ENCODE results near the gene SULT1E1. TPM values are rescaled to one million over a fixed set of nuclear protein-coding genes. Genes with fewer than 3 reads are reported as not detected.

The SULT1E1 gene, protein sequence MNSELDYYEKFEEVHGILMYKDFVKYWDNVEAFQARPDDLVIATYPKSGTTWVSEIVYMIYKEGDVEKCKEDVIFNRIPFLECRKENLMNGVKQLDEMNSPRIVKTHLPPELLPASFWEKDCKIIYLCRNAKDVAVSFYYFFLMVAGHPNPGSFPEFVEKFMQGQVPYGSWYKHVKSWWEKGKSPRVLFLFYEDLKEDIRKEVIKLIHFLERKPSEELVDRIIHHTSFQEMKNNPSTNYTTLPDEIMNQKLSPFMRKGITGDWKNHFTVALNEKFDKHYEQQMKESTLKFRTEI
- total RNA-seq, result 100 to 1,000 TPM in 1 of 4 donors, not detected in 3; 539 TPM

DNA sequence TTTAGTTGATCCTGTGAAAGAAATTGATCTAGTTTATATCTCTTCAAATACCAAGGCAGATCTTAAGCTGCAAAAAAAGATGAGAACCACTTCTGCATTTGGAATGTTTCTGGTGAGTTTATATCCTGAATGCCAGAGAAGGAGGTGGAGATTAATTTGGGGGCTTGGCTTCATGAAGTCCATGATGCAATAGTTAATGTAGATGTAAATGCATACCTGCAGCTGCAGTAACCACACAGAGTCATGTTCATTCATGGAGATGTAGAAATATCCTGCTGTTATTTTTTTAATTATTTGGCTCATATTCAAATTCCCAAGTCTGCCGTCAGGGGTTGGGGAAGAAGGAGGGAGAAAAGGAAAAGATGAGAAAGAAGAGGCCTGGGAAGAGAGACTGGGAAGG lies at the start of gene SULT1E1:
TSS of gene SULT1E1 (minus strand) at position 94 of the 400 bp plus-strand sequence. CDS start 2,501 bp downstream, outside the sequence.
- H3K4me1 ChIP-seq, result no peaks in the 10 kb centered on the region
- no peak within 1 kb of the TSS for H3K4me3 ChIP-seq
- peaks cover 0 to 4% of the 10 kb centered on the region in 2 donors for H3K27me3 ChIP-seq
- DNase-seq, result no peak
- TF ChIP-seq, protein P1, sequence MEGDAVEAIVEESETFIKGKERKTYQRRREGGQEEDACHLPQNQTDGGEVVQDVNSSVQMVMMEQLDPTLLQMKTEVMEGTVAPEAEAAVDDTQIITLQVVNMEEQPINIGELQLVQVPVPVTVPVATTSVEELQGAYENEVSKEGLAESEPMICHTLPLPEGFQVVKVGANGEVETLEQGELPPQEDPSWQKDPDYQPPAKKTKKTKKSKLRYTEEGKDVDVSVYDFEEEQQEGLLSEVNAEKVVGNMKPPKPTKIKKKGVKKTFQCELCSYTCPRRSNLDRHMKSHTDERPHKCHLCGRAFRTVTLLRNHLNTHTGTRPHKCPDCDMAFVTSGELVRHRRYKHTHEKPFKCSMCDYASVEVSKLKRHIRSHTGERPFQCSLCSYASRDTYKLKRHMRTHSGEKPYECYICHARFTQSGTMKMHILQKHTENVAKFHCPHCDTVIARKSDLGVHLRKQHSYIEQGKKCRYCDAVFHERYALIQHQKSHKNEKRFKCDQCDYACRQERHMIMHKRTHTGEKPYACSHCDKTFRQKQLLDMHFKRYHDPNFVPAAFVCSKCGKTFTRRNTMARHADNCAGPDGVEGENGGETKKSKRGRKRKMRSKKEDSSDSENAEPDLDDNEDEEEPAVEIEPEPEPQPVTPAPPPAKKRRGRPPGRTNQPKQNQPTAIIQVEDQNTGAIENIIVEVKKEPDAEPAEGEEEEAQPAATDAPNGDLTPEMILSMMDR (IDR thresholded peaks at IDR 0.05), result no peak
- no peak for TF ChIP-seq POLR2A (IDR thresholded peaks at IDR 0.05)
- no peak within 1 kb of the TSS for H3K27ac ChIP-seq
- intact Hi-C loops (cut with DNase I; ENCODE audit: low total_unique reads), result no loop called here
- no peaks in the 10 kb centered on the region for H3K9me3 ChIP-seq
- no peaks in the 10 kb centered on the region for H3K36me3 ChIP-seq

DNA sequence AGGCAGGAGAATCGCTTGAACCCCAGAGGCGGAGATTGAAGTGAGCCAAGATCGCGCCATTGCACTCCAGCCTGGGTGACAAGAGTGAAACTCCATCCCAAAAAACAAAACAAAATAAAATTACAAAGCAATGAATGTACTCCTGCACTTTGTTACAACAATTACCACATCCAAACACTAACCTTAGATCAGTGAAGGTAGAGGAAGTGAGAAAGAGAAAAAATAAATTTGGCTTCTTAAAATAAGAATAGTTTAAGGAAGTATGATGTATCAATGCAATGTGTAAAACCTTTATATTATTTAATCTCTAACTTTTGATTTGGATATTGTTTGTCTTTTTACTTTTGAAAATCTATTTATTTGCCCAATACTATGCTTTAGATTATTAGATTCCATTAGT lies 49.2 kb upstream of the SULT1E1 start:
- Histone ChIP-seq H3K4me1 (no peaks in the 10 kb centered on the region), H3K27ac (no peak overlapping the region), H3K4me3 (no peak overlapping the region), H3K36me3 (no peaks in the 10 kb centered on the region), H3K9me3 (no peaks in the 10 kb centered on the region), H3K27me3 (peaks cover 0 to 5% of the 10 kb centered on the region in 2 donors)
- TF ChIP-seq, protein P1 (IDR thresholded peaks at IDR 0.05), result no peak
- no peak for TF ChIP-seq POLR2A (IDR thresholded peaks at IDR 0.05)
- intact Hi-C loops (cut with DNase I; ENCODE audit: low total_unique reads), result no loop called here
- DNase-seq, result no peak

DNA sequence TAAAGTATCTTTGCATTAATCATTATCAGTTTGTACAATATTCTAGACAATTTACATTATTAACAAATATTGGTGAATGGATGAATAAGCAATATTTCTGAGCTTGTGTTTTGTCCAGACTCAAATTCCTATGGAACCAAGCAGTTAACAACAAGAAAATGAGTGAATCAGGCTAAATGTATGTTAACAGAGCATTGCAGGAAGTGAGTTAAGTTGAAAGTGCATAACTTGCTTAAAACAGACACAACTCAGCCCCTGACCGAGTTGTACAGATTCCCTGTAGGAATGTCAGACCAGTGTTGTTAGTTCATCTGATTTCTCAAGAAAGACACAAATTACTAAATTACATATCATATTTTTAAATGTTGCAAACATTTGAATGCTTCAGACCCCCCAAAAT lies 47.2 kb upstream of the SULT1E1 start:
- Histone ChIP-seq H3K4me3 (no peak overlapping the region), H3K9me3 (no peaks in the 10 kb centered on the region), H3K36me3 (no peaks in the 10 kb centered on the region), H3K27me3 (peaks cover 0 to 5% of the 10 kb centered on the region in 2 donors), H3K27ac (no peak overlapping the region), H3K4me1 (no peaks in the 10 kb centered on the region)
- intact Hi-C loops (cut with DNase I; ENCODE audit: low total_unique reads), result no loop called here
- no peak for DNase-seq
- TF ChIP-seq, protein P1 (IDR thresholded peaks at IDR 0.05), result no peak
- TF ChIP-seq POLR2A (IDR thresholded peaks at IDR 0.05), result no peak

DNA sequence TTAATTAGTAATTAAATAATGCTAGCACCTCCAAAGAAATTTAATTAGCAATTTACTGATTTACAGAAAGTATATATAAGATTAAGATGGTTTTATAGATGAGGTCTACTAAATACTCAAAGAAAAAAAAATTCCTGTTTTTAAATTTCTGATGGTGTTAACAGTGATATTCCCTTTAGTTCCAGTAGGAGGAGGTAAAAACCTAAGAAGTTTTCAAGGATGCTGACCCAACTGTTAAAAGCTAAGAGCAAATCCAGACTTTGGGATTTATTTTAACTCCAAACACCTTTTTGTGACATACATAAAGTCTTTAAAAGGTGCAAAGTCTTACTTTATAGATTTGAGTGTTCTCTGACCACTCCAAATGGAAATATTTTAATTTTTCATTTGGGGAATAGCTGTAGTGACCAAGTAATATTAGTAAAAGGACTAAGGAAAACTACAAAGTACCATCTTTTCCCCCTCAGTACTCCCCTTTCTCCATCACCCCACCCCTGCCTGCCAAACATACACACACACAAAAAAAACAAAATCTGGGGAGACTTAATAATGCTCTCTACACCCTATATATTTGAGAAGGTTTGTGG lies 36.7 kb upstream of the SULT1E1 start:
- DNase-seq, result no peak
- H3K36me3 ChIP-seq, result no peaks in the 10 kb centered on the region

DNA sequence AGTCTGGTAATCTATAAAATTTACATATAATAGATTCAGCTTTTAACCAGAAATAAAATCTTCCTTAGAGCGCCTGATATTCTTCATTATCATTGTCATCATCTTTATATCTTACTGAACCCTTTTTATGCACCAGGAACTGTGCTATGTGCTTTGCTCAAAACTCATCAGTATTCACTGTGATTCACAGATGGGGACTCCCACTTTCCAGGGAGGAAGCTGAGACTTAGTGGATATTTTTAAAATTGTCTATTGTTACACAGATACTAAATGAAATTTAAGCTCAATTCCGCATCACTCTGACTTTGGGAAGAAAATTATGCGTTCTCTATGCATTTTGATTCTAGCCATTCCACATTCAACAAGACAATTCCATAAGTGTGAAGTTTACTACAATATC lies 34.8 kb upstream of the SULT1E1 start:
- Histone ChIP-seq H3K4me3 (no peak overlapping the region), H3K9me3 (no peaks in the 10 kb centered on the region), H3K4me1 (no peaks in the 10 kb centered on the region), H3K27me3 (no peaks in the 10 kb centered on the region), H3K36me3 (no peaks in the 10 kb centered on the region), H3K27ac (no peak overlapping the region)
- no peak for DNase-seq
- intact Hi-C loops (cut with DNase I; ENCODE audit: low total_unique reads), result no loop called here
- TF ChIP-seq, protein P1 (IDR thresholded peaks at IDR 0.05), result no peak
- no peak for TF ChIP-seq POLR2A (IDR thresholded peaks at IDR 0.05)

More for the DNA sequence above, 36.7 kb upstream of the SULT1E1 start:
- Histone ChIP-seq H3K4me1 (no peaks in the 10 kb centered on the region), H3K27me3 (no peaks in the 10 kb centered on the region), H3K27ac (no peak overlapping the region), H3K4me3 (no peak overlapping the region), H3K9me3 (no peaks in the 10 kb centered on the region)
- TF ChIP-seq POLR2A (IDR thresholded peaks at IDR 0.05), result no peak
- TF ChIP-seq, protein P1 (IDR thresholded peaks at IDR 0.05), result no peak
- intact Hi-C loops (cut with DNase I; ENCODE audit: low total_unique reads), result no loop called here
